Stimulated activated CD4-positive, alpha-beta T cell treated with anti-CD3 and anti-CD28 coated beads, Interleukin-15, amount 100 ng/mL, for 48 hours (primary cell): ENCODE measurements around the gene SIRT3.
A peak's percentile ranks its signal among the peaks of the same experiment; 100 is the strongest.
"Not testable (repeated sequence)": the region's sequence is repeated elsewhere in the genome, so short reads cannot be mapped to it uniquely, and the experiment has no call there.

Experiments used
- DNase-seq, 2 donors: peaks; one replicate each; pipeline ENCODE4 v3.0.0-alpha.2; 2020; ENCODE audit warnings: low read depth in 2 of 2

SIRT3 gene

GRCh38 chr11:240315-240714 lies 4.2 kb upstream of the SIRT3 start:
- DNase-seq: no peak

DNA sequence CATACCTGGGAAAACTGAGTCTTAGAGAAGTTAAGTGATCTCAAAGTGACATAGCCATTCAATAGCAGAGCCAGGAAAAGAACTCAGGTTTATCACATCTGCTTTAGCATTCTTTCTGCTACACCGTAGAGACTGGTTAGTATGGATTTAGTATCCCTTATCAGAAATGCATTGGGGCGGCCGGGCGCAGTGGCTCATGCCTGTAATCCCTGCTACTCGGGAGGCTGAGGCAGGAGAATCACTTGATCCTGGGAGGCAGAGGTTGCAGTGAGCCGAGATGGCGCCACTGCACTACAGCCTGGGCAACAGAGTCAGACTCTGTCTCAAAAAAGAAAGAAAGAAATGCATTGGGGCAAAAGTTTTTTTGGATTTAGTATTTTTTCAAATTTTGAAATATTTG lies 2.2 kb upstream of the SIRT3 start:
- not testable (repeated sequence) for DNase-seq

DNA sequence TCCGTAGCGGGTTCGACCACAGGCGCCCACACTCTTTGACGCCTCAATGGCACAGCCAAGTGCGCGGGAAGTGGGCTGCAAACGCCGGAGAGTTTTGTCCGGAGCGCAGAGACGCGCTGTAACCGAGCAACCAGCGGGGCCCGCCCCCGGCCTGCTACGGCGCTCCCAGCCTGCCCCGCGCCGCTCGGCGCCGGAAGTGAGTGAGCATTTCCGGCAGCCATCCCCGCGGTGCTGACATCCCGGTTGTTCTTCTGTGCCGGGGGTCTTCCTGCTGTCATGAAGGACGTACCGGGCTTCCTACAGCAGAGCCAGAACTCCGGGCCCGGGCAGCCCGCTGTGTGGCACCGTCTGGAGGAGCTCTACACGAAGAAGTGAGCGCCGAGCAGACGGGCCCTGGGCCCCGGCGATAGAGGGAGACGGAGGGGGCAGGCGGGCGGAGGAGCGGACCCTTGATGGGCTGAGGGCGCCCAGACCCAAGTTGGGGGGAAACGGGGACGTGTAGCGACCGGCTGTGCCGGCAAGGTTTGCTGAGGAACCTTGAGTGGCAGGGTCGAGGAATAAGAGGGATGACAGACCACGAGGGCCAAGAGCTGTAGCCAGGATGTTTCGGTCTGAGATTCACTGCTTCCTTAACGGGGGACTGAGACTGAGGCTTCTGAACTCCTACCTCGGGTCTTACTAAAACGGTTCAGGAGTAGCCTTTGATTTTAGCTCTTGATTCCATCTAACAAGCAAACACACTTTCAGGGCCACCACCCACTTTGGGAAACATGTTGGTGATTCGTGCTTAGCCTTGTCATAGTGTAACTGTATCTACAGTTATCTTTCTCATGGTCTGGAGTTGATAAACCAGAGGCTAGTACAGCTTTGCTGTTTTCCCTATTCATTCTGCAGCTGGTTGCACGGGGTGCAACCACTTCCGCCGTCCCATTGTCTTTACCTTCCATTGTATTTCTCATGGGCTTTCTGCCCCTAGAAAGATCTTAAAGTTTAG lies 929 bp upstream of the SIRT3 start, which contains the start of gene PSMD13:
Gene PSMD13 (plus strand): TSS at position 203 of the 994 bp plus-strand sequence. CDS start 74 bp downstream, at position 277.
- peak; percentile 86 to 91 for DNase-seq

GRCh38 chr11:235609-235996 lies 539 bp downstream of the SIRT3 start:
- peak in 1 of 2 donors; percentile 61 for DNase-seq

DNA sequence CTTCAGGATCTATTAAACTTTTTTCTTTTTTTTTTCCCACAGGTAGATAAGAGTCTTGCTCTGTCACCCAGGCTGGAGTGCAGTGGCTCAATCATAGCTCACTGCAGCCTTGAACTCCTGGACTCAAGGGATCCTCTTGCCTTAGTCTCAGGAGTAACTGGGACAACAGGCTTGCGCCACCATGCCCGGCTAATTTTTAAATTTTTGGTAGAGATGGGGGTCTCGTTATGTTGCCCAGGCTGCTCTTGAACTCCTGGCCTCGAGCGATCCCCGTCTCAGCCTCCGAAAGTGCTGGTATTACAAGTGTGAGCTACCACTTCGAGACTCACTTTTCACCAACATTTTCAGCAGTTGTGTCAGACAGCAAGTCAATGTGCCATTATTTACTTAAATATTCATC lies 962 bp downstream of the SIRT3 start:
- DNase-seq: no peak

- no peak for DNase-seq
Measured at GRCh38 chr11:232783-233565, 3.2 kb downstream of the SIRT3 start.

DNA sequence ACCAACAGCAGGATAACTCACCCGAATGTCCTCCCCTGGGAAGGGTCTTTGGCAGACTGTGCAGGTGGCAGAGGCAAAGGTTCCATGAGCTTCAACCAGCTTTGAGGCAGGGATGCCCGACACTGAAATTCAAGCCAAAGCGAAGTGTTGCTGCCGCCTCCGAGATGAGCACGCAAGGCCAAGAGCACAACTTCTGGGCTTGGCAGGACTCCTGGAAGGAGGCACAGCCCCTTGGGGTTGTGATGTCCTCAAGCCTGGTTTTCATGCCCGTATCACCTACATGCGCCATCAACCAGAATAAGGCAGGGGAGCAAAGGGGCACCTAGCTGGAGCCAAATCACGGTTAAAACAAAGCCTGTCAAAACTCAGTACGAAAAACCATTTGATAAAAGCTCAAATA lies 5.7 kb downstream of the SIRT3 start:
- no peak for DNase-seq

- DNase-seq: no peak
Measured at GRCh38 chr11:227824-228379, 8.2 kb downstream of the SIRT3 start.

DNA sequence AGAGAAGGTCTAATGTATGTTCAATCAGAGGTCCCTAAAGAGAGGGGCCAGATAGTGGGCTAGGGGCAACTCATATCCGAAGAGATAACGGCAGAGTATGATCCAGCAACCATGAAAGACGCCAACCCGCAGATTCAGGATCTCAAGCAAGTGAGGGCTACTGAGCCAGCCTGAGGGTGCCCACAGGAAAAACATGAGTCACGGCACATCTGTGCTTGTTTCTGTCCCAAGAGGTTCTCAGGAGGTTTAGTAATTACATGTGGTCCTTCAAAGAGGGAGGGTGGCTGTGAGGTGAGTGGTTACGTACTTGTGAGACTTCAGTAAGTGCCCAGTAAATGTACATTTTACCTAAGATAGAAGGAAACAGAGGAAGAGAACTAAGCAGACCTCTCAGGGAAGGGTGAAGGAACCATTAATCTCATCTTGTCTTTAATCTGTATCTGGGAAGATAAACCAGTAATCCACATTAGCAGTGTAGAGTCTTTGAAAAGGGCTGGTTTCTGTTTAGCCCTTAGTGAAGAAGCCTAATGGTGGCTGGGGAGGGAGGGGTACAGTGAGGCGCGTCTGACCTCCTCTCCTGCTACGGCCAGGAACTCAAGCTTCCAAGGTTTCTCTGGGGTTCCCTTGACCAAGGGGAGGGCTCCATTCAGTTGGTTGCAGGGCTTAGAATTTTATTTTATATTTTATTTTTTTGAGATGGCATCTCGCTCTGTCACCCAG lies 10.2 kb downstream of the SIRT3 start:
- no peak for DNase-seq

GRCh38 chr11:224424-224823 lies 11.7 kb downstream of the SIRT3 start:
- no peak for DNase-seq

DNA sequence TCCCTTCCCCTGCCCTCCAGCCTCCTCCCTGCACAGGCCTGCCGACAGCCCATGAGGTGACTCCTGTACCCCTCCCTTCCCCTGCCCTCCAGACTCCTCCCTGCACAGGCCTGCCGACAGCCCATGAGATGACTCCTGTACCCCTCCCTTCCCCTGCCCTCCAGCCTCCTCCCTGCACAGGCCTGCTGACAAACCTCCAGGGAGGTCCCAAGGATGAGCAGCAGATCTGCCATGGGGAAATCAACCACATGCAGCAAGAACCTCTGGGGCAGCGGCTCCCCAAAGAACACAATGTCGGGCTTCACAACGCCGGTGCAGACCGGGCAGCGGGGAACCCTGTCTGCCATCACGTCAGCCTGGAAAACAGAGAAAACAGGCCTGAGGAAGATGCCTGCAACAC lies 12.3 kb downstream of the SIRT3 start:
- DNase-seq: no peak

DNA sequence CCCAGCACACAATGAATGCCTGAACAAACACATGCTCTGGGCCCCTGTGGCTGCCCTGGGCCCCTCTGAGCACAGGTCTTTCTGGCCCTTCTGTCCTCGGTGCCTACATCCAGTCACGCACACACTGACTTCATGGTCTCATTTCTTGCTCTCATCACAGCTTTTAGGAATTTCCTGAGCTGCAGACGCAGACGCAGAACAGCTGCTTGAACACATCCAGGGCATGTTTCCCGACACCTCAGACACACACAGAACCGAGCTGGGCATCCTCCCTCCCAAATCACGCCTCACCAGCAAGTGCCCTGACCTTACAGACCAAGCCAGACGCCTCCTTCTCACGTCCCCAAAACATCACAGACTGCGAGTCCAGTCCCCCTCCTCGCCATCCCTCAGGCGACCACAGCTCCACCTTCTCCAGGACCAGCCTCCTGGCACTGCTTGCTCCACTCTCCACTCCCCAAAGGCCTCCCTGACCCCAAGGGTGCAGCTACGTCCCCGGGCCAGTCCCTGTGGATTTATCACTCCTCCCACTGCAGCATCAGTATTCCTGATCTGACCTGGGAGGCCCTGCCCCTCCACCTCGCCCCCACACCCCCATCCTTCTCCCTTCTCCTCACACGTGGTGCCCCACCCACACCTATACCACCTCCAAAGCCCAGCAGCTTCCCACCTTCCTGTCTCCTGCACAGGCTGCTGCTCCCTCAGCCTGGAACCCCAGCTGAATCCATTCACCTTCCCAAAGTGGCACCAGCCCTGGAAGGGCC lies 12.9 kb downstream of the SIRT3 start:
- no peak for DNase-seq

DNA sequence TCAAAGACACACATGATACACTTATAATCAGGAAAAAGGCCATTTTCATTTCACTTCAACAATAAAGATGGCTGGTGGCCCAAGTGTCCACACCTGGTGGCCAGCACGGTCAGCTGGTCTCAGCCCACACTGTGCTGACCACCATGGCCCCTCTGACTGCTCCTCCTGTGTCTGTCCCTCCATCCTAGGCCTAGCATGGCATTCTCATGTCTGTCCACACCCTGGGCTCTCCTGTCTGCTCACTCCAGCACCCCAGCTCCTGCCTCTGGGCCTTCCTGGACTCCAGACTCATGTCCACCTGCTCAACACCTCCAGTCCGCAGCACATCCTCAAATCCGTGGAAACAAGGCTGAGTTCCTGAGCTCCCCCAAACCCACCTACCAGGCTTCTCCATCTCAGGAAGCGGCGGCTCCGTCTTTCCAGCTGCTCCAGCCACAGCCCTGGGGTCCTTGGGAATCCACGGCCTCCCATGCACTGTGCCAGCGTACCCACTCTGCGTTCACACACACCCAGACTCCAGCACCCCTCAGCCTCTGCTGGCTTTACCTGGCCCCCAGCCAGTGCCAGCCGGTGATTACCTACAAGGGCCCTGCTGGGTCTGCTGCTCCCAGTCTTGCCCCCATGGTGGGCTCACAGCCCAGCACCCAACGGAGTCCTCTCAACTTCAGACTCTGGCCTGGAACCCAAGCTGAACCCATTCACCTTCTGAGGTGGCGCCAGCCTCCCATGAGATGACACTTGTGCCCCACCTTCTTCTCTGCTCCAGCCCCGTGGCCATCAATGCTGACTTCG lies 13.9 kb downstream of the SIRT3 start:
- no peak for DNase-seq

GRCh38 chr11:221539-221938 lies 14.6 kb downstream of the SIRT3 start:
- no peak for DNase-seq

DNA sequence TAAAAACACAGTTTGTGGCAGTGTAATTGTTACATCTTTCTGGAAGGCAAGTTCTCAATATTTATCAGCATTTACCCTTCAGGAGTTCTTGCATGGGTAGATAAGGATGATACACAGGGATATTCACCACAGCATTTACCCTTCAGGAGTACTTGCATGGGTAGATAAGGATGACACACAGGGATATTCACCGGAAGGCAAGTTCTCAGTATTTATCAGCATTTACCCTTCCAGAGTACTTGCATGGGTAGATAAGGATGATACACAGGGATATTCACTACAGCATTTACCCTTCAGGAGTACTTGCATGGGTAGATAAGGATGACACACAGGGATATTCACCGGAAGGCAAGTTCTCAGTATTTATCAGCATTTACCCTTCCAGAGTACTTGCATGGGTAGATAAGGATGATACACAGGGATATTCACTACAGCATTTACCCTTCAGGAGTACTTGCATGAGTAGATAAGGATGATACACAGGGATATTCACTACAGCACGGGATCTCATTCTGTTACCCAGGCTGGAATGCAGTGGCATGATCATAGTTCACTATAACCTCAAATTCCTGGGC lies 15.4 kb downstream of the SIRT3 start:
- not testable (repeated sequence) for DNase-seq

GRCh38 chr11:218815-219593 lies 17.1 kb downstream of the SIRT3 start:
- DNase-seq: no peak

DNA sequence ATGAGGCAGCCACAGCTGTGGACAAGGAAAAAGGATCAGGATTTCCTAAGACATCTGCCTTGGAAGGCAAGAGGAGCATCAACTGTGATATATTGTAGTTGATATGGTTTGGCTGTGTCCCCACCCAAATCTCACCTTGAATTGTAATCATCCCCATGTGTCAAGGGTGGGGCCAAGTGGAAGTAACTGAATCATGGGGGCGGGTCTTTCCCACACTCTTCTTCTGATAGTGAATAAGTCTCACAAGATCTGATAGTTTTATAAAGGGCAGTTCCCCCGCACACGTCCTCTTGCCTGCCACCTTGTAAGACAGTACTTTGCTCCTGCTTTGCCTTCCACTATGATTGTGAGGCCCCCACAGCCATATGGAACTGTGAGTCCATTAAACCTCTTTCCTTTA lies 18.4 kb downstream of the SIRT3 start:
- DNase-seq: no peak

- DNase-seq: no peak
Measured at GRCh38 chr11:216081-216974, 19.8 kb downstream of the SIRT3 start.
